HG02678 (cell line): ENCODE measurements around the gene TRMT10C.
A peak's percentile ranks its signal among the peaks of the same experiment; 100 is the strongest.
"Not testable (repeated sequence)": the region's sequence is repeated elsewhere in the genome, so short reads cannot be mapped to it uniquely, and the experiment has no call there.

Experiments
- ATAC-seq: cut with Tn5 transposase; IDR thresholded peaks from one replicate; pipeline ENCODE4 v1.9.1; 2021; ENCODE audit warnings: mild to moderate bottlenecking, moderate library complexity; ENCODE audit not compliant: unreplicated experiment

TRMT10C gene

GRCh38 chr3:101561630-101562328 is at the start of gene TRMT10C:
TSS of gene TRMT10C (plus strand) at chr3:101561868. CDS start at chr3:101564782, 2,914 bp downstream.
- peak; percentile 100 for ATAC-seq

- peak; percentile 36 for ATAC-seq
These were observed 49.3 kb upstream of the TRMT10C start for GRCh38 chr3:101512396-101512645.

DNA sequence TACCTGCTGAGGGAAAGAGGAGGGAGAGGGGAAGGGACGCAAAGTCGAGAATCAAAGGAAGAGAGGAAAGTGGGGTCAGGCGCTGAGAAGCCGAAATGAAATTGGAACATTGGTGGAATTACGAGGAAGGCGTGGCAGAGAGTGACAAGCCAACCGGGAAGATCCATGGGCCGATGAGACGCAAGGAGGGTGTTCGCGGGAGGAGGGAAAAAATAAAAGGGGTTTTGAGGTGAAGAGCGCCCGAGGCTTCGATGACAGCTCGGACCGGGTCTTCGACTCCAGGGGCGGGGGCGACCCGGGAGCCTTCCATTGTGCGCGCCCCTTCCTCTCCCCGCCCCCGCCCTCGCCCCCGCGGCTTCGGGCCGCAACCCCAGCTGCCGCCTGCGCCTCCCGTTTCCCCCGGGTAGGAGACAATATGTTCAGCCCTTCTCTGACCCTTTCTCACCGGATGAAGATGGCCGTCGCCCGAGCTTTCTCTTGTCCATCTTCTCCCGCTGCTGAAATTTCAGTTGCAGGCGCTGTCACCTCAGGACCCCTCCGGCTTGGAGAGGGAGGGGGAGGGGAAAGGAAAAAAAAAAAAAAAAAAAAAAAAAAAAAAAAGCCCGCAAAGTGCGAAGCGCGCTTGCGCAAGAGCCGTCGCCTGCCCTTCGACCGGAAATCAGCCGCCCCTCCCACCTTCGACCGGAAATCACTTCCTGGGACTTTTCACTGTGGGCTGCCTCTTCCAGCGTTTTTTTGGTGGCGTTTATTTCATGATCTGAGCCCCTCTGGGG is 48.8 kb upstream of the TRMT10C start, which contains the start of gene SENP7:
SENP7 (minus strand) TSS at position 567 of the 773 bp plus-strand sequence; CDS start at position 485, 82 bp downstream.
- ATAC-seq, result peak; percentile 56

DNA sequence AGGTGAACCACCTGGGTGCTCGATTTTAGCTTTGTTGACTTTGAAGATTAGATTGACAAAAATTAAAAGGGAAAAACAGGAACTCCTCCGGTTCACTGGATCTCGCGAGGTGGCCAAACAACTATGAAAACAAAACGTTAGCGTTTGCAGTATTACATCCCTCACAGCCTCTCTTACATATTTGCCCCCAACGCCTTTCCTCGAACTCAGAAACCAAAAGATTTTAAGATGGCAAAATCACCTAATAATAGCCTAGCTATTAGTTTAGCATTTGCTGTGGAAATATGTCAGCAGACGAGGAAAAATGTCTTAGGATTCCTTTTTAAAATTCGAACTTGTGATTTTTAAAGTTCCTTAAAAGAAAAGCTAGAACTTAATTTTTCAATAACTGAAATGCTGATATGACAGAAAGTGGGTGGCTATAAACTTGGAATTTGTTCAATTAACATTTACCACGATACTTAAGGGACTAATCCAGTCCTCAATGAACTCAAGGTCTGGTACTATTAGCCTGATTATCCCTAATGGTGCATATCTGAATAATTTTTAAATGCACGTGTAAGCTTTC is 48.2 kb upstream of the TRMT10C start:
- peak; percentile 31 for ATAC-seq

- peak; percentile 96 for ATAC-seq
These were observed 43.2 kb upstream of the TRMT10C start for GRCh38 chr3:101518421-101518871.

- ATAC-seq, result no peak
These were observed 41.8 kb upstream of the TRMT10C start for GRCh38 chr3:101519685-101520365.

- ATAC-seq, result no peak
These were observed 40.4 kb upstream of the TRMT10C start for GRCh38 chr3:101521211-101521701.

GRCh38 chr3:101527441-101527840 is 34.2 kb upstream of the TRMT10C start:
- ATAC-seq, result no peak

- ATAC-seq, result no peak
These were observed 33.8 kb upstream of the TRMT10C start for GRCh38 chr3:101527906-101528305.

- ATAC-seq, result no peak
These were observed 31.6 kb upstream of the TRMT10C start for GRCh38 chr3:101529816-101530685.

DNA sequence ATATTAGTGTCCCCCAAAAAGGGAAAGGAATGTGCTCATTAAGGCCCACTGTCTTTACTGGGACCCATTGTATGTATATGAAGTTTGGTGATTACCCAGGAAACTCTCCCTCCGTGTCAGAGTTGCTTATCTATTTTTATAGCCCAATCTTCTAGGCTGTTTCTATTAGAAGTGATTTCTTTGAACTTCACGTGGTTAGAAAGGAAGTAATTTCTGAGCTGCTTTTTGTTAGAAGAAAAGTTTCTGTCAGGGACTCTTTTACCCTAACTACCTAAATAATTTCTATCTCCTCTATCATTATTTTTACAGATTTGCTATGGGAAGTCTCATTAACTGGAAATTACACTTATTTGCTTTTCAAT is 31.0 kb upstream of the TRMT10C start:
- ATAC-seq, result no peak

DNA sequence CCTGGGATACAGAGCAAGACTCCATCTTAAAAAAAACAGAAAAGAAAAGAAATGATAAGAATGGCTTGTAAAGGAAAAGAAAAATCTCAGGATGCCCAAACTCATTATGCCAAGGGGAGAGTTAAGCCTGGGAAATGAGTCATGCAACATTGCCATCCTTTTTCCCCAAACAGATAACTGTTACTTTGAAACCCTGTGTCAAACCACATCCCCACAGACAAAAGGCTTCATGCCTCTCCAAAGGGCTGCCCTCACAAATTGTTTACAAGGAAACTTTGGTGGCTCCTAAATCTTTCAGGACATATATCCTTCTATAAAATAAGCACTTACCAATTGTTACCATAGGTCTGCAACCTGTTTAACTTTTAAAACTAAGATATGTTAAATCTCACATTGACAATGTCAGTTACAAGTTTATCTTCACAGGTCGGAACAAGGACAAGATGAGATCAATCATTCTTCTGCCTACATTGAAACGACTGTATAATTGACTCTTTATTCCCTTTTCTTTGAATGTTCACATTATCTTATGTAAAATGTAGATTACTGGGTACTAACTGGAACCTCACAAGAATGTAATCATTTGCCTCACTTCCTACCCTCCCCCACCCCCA is 30.1 kb upstream of the TRMT10C start:
- no peak for ATAC-seq

- no peak for ATAC-seq
These were observed 28.7 kb upstream of the TRMT10C start for GRCh38 chr3:101532783-101533602.

GRCh38 chr3:101533603-101533968 is 28.1 kb upstream of the TRMT10C start:
- ATAC-seq, result no peak

GRCh38 chr3:101535221-101535620 is 26.4 kb upstream of the TRMT10C start:
- ATAC-seq, result no peak

DNA sequence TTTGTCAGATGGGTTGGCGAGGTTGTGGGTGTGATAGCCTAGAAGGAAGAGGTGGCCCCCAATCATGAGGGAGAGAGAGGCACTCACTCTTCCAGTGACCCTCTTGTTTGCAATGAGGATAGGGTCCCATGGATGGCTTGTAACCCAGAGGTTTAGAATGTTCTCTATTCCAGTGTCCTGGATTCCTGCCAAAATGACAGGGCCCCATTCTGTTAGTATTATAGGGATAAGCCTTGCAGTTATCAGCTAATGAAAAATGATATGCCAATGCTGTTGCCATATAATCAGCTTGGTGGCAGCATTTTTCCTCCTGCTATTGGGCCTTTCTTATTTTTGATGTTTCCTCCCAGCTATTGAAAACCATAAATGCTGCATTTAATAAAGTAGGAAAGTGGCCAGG is 25.4 kb upstream of the TRMT10C start:
- ATAC-seq, result no peak

DNA sequence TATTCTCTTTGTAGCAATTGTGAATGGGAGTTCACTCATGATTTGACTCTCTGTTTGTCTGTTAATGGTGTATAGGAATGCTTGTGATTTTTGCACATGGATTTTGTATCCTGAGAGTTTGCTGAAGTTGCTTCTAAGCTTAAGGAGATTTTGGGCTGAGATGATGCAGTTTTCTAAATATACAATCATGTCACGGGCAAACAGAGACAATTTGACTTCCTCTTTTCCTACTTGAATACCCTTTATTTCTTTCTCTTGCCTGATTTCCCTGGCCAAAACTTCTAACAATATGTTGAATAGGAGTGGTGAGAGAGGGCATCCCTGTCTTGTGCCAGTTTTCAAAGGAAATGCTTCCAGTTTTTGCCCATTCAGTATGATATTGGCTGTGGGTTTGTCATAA is 24.7 kb upstream of the TRMT10C start:
- ATAC-seq, result not testable (repeated sequence)

DNA sequence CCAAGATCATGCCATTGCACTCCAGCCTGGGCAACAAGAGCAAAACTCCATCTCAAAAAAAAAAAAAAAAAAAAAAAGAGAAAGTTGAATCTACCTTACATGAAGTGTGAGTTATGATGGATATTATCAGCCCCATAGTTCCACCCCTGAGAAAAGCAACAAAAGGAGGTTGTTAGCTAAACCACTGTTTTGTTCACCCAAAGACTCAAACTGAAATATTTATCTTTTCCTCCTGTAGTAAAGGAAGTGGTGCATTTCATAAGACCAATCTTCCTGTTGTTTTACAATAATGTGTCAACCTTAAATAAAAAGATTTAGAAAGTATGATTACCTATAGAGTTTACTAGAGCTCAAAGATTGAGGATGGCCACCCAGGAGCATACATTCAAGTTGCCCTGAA is 18.7 kb upstream of the TRMT10C start:
- no peak for ATAC-seq

DNA sequence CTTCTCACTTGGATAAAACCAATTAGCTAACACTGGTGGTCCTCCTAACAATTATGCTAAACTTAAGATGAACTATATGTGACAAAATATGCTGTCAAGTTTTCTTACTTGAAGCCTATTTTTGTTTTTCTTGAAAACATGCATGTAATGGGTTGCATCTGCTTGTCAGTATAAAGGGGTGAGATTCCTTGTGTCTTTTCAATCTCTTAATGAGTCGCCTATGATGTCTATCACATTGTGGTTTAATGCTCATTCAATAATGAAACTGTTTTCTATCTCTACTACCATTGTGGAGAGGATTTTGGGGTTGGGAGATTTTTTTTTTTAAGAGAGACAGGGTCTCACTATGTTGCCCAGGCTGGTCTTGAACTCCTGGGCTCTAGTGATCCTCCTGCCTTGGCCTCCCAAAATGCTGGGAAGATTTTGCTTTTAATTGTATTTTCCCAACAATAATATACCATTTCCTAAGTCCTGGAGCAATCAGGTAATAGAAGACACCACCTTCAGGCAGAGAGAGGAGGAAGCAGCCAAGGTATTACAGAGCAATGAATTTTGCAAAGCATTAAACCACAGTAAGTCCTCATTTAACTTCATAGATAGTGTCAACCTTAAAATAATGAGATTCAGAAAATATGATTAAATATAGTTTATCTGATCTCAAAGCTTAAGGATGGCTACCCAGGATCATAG is 17.4 kb upstream of the TRMT10C start:
- no peak for ATAC-seq
